ENCODE results near the gene NPAS3.

NPAS3 gene

DNA sequence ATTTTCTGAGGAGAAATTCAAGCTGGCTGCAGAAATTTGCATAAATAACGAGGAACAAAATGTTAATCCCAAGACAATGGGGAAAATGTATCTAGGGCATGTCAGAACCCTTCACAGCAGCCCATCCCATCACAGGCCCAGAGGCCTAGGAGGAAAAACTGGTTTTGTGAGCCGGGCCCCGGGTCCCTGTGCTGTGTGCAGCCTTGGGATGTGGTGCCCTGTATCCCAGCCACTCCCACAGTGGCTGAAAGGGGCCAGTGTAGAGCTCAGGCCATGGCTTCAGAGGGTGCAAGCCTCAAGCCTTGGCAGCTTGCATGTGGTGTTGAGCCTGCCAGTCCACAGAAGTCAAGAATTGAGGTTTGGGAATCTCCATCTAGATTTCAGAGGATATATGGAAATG lies 57.7 kb downstream of the NPAS3 start:
- H3K4me3 ChIP-seq (IDR thresholded peaks at IDR 0.05; ENCODE audit: insufficient read depth, low read depth, low read length) = no peak overlapping the region
- H3K36me3 ChIP-seq (ENCODE audit: insufficient read depth) = no peaks in the 10 kb centered on the region
- H3K27ac ChIP-seq = no peak overlapping the region
- H3K4me2 ChIP-seq = no peak overlapping the region
- TF ChIP-seq, protein P1, sequence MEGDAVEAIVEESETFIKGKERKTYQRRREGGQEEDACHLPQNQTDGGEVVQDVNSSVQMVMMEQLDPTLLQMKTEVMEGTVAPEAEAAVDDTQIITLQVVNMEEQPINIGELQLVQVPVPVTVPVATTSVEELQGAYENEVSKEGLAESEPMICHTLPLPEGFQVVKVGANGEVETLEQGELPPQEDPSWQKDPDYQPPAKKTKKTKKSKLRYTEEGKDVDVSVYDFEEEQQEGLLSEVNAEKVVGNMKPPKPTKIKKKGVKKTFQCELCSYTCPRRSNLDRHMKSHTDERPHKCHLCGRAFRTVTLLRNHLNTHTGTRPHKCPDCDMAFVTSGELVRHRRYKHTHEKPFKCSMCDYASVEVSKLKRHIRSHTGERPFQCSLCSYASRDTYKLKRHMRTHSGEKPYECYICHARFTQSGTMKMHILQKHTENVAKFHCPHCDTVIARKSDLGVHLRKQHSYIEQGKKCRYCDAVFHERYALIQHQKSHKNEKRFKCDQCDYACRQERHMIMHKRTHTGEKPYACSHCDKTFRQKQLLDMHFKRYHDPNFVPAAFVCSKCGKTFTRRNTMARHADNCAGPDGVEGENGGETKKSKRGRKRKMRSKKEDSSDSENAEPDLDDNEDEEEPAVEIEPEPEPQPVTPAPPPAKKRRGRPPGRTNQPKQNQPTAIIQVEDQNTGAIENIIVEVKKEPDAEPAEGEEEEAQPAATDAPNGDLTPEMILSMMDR (conservative IDR thresholded peaks at IDR 0.05; ENCODE audit: low read depth, low read length) = no peak
- no peaks in the 10 kb centered on the region for H3K79me2 ChIP-seq (ENCODE audit: insufficient read depth, low read depth)
- no peak overlapping the region for H3K9ac ChIP-seq
- no peaks in the 10 kb centered on the region for H3K4me1 ChIP-seq (ENCODE audit: low read depth, poor library complexity, severe bottlenecking)
- no peaks in the 10 kb centered on the region for H3K27me3 ChIP-seq (ENCODE audit: insufficient read depth, low read depth)
- H2AFZ ChIP-seq (ENCODE audit: low read depth) = no peak overlapping the region
- H4K20me1 ChIP-seq (ENCODE audit: insufficient read depth) = no peaks in the 10 kb centered on the region

DNA sequence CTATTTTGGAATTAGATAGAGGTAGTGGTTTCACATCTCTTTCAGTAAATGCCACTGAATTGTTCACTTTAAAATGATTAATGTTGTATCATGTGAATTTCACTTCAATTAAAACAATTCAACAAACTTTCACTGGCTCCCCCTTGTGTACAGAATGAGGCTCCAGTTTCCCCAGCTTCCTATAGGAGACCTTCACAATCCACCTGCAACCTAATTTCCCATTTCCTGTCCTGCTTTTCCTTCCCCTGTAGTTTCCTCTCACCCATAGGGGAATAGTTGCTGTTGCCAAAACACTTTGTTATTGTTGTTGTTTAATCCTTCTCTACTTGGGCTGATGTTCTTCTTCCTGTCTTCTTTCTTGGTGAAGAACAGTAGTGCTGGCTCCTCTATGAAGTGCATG lies 59.8 kb downstream of the NPAS3 start:
- TF ChIP-seq, protein P1 (conservative IDR thresholded peaks at IDR 0.05; ENCODE audit: low read depth, low read length) = no peak
- Histone ChIP-seq H3K27ac (no peak overlapping the region), H3K79me2 (ENCODE audit: insufficient read depth, low read depth) (no peaks in the 10 kb centered on the region), H3K4me3 (IDR thresholded peaks at IDR 0.05; ENCODE audit: insufficient read depth, low read depth, low read length) (no peak overlapping the region), H3K4me2 (no peak overlapping the region), H3K9ac (no peak overlapping the region), H3K27me3 (ENCODE audit: insufficient read depth, low read depth) (no peaks in the 10 kb centered on the region), H3K36me3 (ENCODE audit: insufficient read depth) (no peaks in the 10 kb centered on the region), H2AFZ (ENCODE audit: low read depth) (no peak overlapping the region), H3K4me1 (ENCODE audit: low read depth, poor library complexity, severe bottlenecking) (no peaks in the 10 kb centered on the region), H4K20me1 (ENCODE audit: insufficient read depth) (no peaks in the 10 kb centered on the region)

DNA sequence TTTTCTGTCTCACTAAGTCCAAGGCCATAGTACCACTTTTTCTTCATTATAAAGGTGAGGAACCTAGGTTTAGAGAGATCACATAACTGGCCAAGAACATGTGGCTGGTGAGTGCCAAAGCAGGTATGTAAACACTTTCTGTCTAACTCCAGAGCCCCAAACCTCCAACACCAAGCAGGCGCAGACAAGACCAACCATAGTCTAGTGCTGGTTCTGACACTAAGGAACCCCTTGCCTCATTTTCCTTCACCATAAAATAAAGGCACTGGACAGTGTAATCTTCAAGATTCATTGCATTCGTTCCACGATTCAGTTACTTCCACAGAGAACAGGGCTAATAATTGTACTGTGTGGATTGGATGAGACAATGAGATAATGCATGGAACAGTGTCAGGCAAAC lies 71.0 kb downstream of the NPAS3 start:
- no peaks in the 10 kb centered on the region for H4K20me1 ChIP-seq (ENCODE audit: insufficient read depth)
- H3K4me2 ChIP-seq = no peak overlapping the region
- no peaks in the 10 kb centered on the region for H3K27me3 ChIP-seq (ENCODE audit: insufficient read depth, low read depth)
- H3K27ac ChIP-seq = no peak overlapping the region
- no peaks in the 10 kb centered on the region for H3K79me2 ChIP-seq (ENCODE audit: insufficient read depth, low read depth)
- no peak overlapping the region for H3K4me3 ChIP-seq (IDR thresholded peaks at IDR 0.05; ENCODE audit: insufficient read depth, low read depth, low read length)
- no peak overlapping the region for H3K9ac ChIP-seq
- TF ChIP-seq, protein P1 (conservative IDR thresholded peaks at IDR 0.05; ENCODE audit: low read depth, low read length) = no peak
- peaks cover 14% of the 10 kb centered on the region for H3K4me1 ChIP-seq (ENCODE audit: low read depth, poor library complexity, severe bottlenecking)
- no peak overlapping the region for H2AFZ ChIP-seq (ENCODE audit: low read depth)
- H3K36me3 ChIP-seq (ENCODE audit: insufficient read depth) = no peaks in the 10 kb centered on the region

DNA sequence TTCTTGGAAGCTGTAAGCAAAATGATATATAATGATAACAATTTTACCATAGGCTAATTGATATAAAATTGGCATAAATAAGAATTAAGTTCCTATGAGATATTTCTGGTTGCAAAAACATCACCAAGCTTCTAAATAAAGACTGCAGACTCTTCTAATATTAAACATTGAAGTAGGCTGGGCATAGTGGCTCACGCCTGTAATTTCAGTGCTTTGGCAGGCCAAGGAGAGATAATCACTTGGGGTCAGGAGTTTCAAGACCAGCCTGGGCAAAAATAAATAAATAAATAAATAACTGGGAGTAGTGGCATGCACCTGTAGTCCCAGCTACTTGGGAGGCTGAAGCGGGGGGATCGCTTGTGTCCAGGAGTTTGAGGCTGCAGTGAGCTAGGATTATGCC lies 71.8 kb downstream of the NPAS3 start:
- Histone ChIP-seq H3K27ac (no peak overlapping the region), H4K20me1 (ENCODE audit: insufficient read depth) (no peaks in the 10 kb centered on the region), H3K36me3 (ENCODE audit: insufficient read depth) (no peaks in the 10 kb centered on the region), H3K9ac (no peak overlapping the region), H3K4me3 (IDR thresholded peaks at IDR 0.05; ENCODE audit: insufficient read depth, low read depth, low read length) (no peak overlapping the region), H3K4me2 (peak overlapping the region; percentile 21; the same call in 1 of the 2 replicates), H3K27me3 (ENCODE audit: insufficient read depth, low read depth) (no peaks in the 10 kb centered on the region), H3K79me2 (ENCODE audit: insufficient read depth, low read depth) (no peaks in the 10 kb centered on the region), H2AFZ (ENCODE audit: low read depth) (no peak overlapping the region), H3K4me1 (ENCODE audit: low read depth, poor library complexity, severe bottlenecking) (peaks cover 14% of the 10 kb centered on the region)
- TF ChIP-seq, protein P1 (conservative IDR thresholded peaks at IDR 0.05; ENCODE audit: low read depth, low read length) = no peak
